Endodermal cell (in vitro differentiated cells): ENCODE results near the gene LINGO4. TPM values are rescaled to one million over a fixed set of nuclear protein-coding genes. Genes with fewer than 3 reads are reported as not detected.

ENCODE experiments used
- DNase-seq: peaks from one replicate; pipeline ENCODE4 v3.0.0-alpha.2; 2017
- H3K27ac ChIP-seq: 2 replicates; pipeline ENCODE4 v1.5.1; 2013; ENCODE audit warnings: mild to moderate bottlenecking, low read depth, low read length, moderate library complexity
- H3K27me3 ChIP-seq: 2 replicates; pipeline ENCODE4 v1.6.1; 2013; ENCODE audit warnings: mild to moderate bottlenecking, low read length, moderate library complexity; ENCODE audit not compliant: insufficient read depth, control insufficient read depth, poor library complexity, severe bottlenecking
- H3K36me3 ChIP-seq: 2 replicates; pipeline ENCODE4 v1.7.0; 2013; ENCODE audit warnings: mild to moderate bottlenecking, low read length, moderate library complexity; ENCODE audit not compliant: control insufficient read depth, insufficient read depth
- H3K4me1 ChIP-seq: one replicate; pipeline ENCODE4 v1.7.0; 2013; ENCODE audit warnings: low read length; ENCODE audit not compliant: control insufficient read depth, insufficient read depth
- H3K4me3 ChIP-seq: 2 replicates; pipeline ENCODE4 v1.5.1; 2013; ENCODE audit warnings: mild to moderate bottlenecking, low read length, moderate library complexity
- H3K9ac ChIP-seq: 2 replicates; pipeline ENCODE4 v1.6.1; 2013; ENCODE audit warnings: mild to moderate bottlenecking, low read length, moderate library complexity; ENCODE audit not compliant: poor library complexity, severe bottlenecking; ENCODE audit errors: extremely low read depth
- H3K9me3 ChIP-seq: 2 replicates; pipeline ENCODE4 v1.6.1; 2013; ENCODE audit warnings: mild to moderate bottlenecking, low read length, moderate library complexity; ENCODE audit not compliant: control insufficient read depth
- H3K27ac Mint-ChIP-seq: 2 replicates; pipeline ENCODE4 v1.8.0; 2020; ENCODE audit warnings: mixed read lengths
- H3K27me3 Mint-ChIP-seq: 2 replicates; pipeline ENCODE4 v1.8.0; 2021; ENCODE audit warnings: mild to moderate bottlenecking, mixed read lengths; ENCODE audit not compliant: insufficient read depth
- H3K36me3 Mint-ChIP-seq: 2 replicates; pipeline ENCODE4 v1.8.0; 2020; ENCODE audit warnings: low read depth, mixed read lengths
- H3K4me1 Mint-ChIP-seq: 2 replicates; pipeline ENCODE4 v1.8.0; 2020; ENCODE audit warnings: mixed read lengths
- H3K4me3 Mint-ChIP-seq: 2 replicates; pipeline ENCODE4 v1.8.0; 2020; ENCODE audit warnings: mild to moderate bottlenecking, moderate library complexity, mixed read lengths
- H3K9me3 Mint-ChIP-seq: 2 replicates; pipeline ENCODE4 v1.8.0; 2020; ENCODE audit warnings: mild to moderate bottlenecking, mixed read lengths
- WGBS, 2 experiments: methylation state at CpG; one replicate each; pipeline versions ENCODE4 v1.1.5 to v1.1.7; 2013; ENCODE audit warnings: missing lambda C conversion rate in 2 of 2, mixed read lengths in 1 of 2; ENCODE audit not compliant: insufficient coverage in 1 of 2, insufficient read length in 1 of 2; 5-methylcytosine and 5-hydroxymethylcytosine counted together
- total RNA-seq, 2 donors: library from RNA; stranded (reverse); fragmentation: NEBNext Ultra II Directional in 1 of 2; extraction: Animal tissue kit (Norgen Biotek cat#: 25700) in 1 of 2; gene quantifications; 2 replicates in 1 of 2; 3 replicates in 1 of 2; pipeline ENCODE4 v1.2.1, GENCODE V29; 2021
- TF ChIP-seq, protein P1 (sequence below): fragments of 200-600 bp; sonication (generic); conservative IDR thresholded peaks from 2 replicates; pipeline ENCODE4 v1.5.0; 2021; ENCODE audit warnings: antibody characterized with exemption, mild to moderate bottlenecking

The LINGO4 gene
- total RNA-seq, 2 donors from 2014 or later = not detected

DNA sequence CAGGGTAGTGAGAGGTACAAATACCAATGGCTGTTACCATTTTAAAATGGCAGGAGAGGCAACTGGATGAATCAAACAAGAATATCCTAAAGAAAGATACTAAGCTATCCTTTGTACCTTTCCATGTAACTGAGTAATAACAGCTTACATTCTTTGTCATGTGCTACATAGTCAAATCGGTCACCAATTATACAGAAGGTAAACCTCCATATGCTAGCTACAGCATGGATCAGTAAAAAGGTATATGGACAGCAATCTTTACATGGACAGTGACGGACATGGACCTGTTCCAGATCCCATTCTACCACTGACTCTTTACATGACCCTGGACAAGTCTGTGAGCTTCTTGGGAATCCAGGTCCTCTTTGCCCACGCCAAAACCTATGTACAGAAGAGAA is 28.6 kb downstream of the LINGO4 start:
- Histone ChIP-seq H3K27me3 (no peaks in the 10 kb centered on the region), H3K9me3 (no peaks in the 10 kb centered on the region), H3K4me3 (no peak overlapping the region), H3K27ac (no peak overlapping the region), H3K9ac (no peak overlapping the region), H3K4me1 (no peaks in the 10 kb centered on the region), H3K36me3 (no peaks in the 10 kb centered on the region)
- H3K4me3 Mint-ChIP-seq = no peak overlapping the region
- H3K27me3 Mint-ChIP-seq = no peaks in the 10 kb centered on the region
- peaks cover 34% of the 10 kb centered on the region for H3K36me3 Mint-ChIP-seq
- H3K27ac Mint-ChIP-seq = no peak overlapping the region
- WGBS, 2 experiments = 89 to 92% methylated on average over 2 to 3 of the region's 3 CpGs
- no peak for DNase-seq
- TF ChIP-seq, protein P1, sequence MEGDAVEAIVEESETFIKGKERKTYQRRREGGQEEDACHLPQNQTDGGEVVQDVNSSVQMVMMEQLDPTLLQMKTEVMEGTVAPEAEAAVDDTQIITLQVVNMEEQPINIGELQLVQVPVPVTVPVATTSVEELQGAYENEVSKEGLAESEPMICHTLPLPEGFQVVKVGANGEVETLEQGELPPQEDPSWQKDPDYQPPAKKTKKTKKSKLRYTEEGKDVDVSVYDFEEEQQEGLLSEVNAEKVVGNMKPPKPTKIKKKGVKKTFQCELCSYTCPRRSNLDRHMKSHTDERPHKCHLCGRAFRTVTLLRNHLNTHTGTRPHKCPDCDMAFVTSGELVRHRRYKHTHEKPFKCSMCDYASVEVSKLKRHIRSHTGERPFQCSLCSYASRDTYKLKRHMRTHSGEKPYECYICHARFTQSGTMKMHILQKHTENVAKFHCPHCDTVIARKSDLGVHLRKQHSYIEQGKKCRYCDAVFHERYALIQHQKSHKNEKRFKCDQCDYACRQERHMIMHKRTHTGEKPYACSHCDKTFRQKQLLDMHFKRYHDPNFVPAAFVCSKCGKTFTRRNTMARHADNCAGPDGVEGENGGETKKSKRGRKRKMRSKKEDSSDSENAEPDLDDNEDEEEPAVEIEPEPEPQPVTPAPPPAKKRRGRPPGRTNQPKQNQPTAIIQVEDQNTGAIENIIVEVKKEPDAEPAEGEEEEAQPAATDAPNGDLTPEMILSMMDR = no peak
- H3K9me3 Mint-ChIP-seq = no peaks in the 10 kb centered on the region
- H3K4me1 Mint-ChIP-seq = no peaks in the 10 kb centered on the region

DNA sequence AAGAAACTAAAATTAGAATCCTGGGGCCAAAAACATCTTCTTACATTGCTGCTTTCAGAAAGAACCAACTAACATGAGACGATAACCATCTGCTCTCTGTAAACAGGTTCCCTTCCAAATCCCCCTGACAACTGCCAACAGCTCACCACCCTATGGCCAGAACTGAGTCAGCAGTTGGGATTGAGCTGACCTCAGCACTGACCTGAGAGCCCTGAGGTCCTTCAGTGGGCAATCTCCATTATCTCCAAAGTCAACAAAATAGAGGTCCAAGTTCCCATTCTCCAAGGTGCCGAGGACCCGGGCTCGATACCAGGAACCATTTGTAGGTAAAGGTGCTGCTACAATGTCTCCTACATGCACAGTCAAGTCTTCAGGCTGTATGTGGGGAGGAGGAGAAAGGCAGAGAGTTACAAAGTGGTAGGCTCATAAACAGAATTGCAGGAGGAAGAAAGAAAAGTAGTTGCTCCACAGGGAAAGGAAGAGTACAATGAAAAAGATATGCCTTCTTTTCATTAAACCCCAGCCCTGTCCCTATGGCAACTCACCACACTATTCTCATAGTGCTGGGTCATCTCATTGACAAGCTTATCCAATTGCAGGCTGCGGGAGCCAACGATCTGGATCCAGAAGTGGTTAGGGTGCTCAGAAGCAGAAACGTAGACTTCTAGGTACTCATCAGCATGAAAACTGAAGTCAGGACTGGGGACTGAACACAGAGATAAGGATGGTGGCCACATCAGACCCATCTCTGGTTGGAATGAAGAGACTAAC is 29.1 kb downstream of the LINGO4 start:
- Mint-ChIP-seq H3K9me3 (no peaks in the 10 kb centered on the region), H3K36me3 (peaks cover 30% of the 10 kb centered on the region), H3K4me1 (no peaks in the 10 kb centered on the region), H3K27me3 (no peaks in the 10 kb centered on the region), H3K4me3 (no peak overlapping the region), H3K27ac (no peak overlapping the region)
- no peak overlapping the region for H3K27ac ChIP-seq
- TF ChIP-seq, protein P1 = no peak
- H3K9me3 ChIP-seq = no peaks in the 10 kb centered on the region
- H3K36me3 ChIP-seq = no peaks in the 10 kb centered on the region
- no peak overlapping the region for H3K4me3 ChIP-seq
- no peak for DNase-seq
- no peaks in the 10 kb centered on the region for H3K4me1 ChIP-seq
- H3K27me3 ChIP-seq = no peaks in the 10 kb centered on the region
- H3K9ac ChIP-seq = no peak overlapping the region
- WGBS, 2 experiments = 96 to 98% methylated on average over 5 to 7 of the region's 7 CpGs

DNA sequence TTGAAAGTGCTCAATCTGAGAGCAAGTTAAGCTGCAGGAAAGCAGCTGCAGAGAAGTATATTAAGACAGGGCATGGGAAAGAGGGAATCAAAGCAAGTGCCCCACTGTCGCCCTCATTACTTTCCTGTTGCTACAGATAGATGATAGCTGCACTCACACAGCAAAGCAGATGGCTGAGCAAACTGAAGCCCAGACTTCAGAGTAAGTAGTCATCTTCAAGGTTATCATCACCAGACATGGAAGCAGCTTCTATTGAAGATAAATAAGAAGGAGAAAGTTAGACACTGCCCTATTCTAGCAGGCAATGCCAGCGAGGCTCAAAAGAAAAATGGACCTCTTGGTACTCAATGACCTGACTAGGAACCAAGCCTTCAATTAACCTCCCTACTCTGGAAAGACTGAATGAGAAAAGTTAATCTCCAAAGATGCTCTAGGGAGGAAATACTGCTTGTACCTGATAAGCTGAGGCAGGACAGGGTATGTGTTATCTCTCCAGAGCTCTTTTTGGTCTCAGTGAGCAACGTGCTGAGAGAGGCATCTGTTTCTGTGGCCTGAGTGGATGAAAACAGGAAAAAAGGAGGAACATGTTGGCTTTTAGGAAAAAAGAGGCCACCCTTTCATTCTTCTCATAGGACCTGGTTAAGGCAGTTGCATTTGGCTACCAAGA is 30.8 kb downstream of the LINGO4 start:
- Histone ChIP-seq H3K27ac (no peak overlapping the region), H3K4me3 (no peak overlapping the region), H3K9me3 (no peaks in the 10 kb centered on the region), H3K27me3 (no peaks in the 10 kb centered on the region), H3K36me3 (no peaks in the 10 kb centered on the region), H3K9ac (no peak overlapping the region), H3K4me1 (no peaks in the 10 kb centered on the region)
- Mint-ChIP-seq H3K9me3 (peaks cover 10% of the 10 kb centered on the region), H3K4me3 (no peak overlapping the region), H3K27ac (no peak overlapping the region), H3K27me3 (no peaks in the 10 kb centered on the region), H3K4me1 (no peaks in the 10 kb centered on the region), H3K36me3 (peaks cover 28% of the 10 kb centered on the region)
- 73 to 82% methylated on average over 3 of the region's 3 CpGs for WGBS, 2 experiments
- TF ChIP-seq, protein P1 = no peak
- DNase-seq = no peak
